ENCODE results near the gene ACTL6A.

Gene ACTL6A

GRCh38 chr3:179599531-179599930, 36.8 kb downstream of the ACTL6A start:
- DNase-seq = no peak

GRCh38 chr3:179603321-179603720, 40.6 kb downstream of the ACTL6A start:
- DNase-seq = no peak

GRCh38 chr3:179603831-179604230, 41.1 kb downstream of the ACTL6A start:
- DNase-seq = no peak

GRCh38 chr3:179604321-179605078, 41.8 kb downstream of the ACTL6A start, which contains the start of the genes MRPL47 and NDUFB5:
Gene MRPL47, minus strand, starts transcription at chr3:179604638. Its CDS starts 14 bp downstream, at chr3:179604624.
Gene NDUFB5, plus strand, starts transcription at chr3:179604794. Its CDS starts 22 bp downstream, at chr3:179604816.
- DNase-seq = peak; percentile 94

- DNase-seq = no peak
Observed at GRCh38 chr3:179606534-179607085, 43.9 kb downstream of the ACTL6A start.

GRCh38 chr3:179608931-179609720, 46.4 kb downstream of the ACTL6A start:
- no peak for DNase-seq

- DNase-seq = no peak
Observed at GRCh38 chr3:179610066-179610465, 47.3 kb downstream of the ACTL6A start.

GRCh38 chr3:179613807-179614206, 51.1 kb downstream of the ACTL6A start:
- DNase-seq = no peak

GRCh38 chr3:179615458-179616173, 52.9 kb downstream of the ACTL6A start:
- DNase-seq = no peak

GRCh38 chr3:179622023-179622422, 59.3 kb downstream of the ACTL6A start:
- DNase-seq = no peak

GRCh38 chr3:179624451-179624850, 61.7 kb downstream of the ACTL6A start:
- DNase-seq = no peak

- DNase-seq = no peak
Observed at GRCh38 chr3:179630753-179631451, 68.2 kb downstream of the ACTL6A start.

All from CD4-positive, alpha-beta T cell treated with Interleukin-15 for 1 hour (primary cell).